Loucy (cell line): ENCODE results near the gene PRLR.

Source experiments
- EZH2phosphoT487 ChIP-seq: fragments of 200-600 bp; IDR thresholded peaks from 2 replicates; pipeline ENCODE4 v1.6.1; 2018; ENCODE audit warnings: antibody characterized with exemption, mild to moderate bottlenecking, moderate library complexity, borderline replicate concordance
- TF ChIP-seq, protein P1 (sequence below): fragments of 200-600 bp; sonication (generic); conservative IDR thresholded peaks from 2 replicates; pipeline ENCODE4 v1.5.1; 2014; ENCODE audit warnings: mild to moderate bottlenecking, antibody characterized with exemption, low read length

DNA sequence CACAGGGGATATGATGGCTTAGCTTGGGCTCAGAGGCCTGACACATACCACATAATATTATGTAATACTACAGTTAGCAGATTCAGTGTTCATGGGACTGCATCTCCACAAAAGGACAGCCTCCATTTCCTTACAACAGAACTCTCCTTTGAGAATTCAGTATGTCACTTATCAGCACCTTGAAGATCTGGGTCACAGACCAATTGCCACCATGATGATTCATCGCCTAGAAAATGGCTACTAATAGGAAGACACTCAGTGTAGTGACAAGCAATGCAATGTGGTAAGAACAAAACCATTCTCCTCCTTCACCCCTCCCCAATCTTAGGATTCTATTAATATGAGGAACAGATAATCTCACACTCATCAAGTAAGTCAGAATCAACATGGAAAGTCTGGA lies 38.7 kb upstream of the PRLR start:
- TF ChIP-seq, protein P1, sequence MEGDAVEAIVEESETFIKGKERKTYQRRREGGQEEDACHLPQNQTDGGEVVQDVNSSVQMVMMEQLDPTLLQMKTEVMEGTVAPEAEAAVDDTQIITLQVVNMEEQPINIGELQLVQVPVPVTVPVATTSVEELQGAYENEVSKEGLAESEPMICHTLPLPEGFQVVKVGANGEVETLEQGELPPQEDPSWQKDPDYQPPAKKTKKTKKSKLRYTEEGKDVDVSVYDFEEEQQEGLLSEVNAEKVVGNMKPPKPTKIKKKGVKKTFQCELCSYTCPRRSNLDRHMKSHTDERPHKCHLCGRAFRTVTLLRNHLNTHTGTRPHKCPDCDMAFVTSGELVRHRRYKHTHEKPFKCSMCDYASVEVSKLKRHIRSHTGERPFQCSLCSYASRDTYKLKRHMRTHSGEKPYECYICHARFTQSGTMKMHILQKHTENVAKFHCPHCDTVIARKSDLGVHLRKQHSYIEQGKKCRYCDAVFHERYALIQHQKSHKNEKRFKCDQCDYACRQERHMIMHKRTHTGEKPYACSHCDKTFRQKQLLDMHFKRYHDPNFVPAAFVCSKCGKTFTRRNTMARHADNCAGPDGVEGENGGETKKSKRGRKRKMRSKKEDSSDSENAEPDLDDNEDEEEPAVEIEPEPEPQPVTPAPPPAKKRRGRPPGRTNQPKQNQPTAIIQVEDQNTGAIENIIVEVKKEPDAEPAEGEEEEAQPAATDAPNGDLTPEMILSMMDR: no peak
- TF ChIP-seq EZH2phosphoT487: no peak
